Endothelial cell (in vitro differentiated cells): ENCODE measurements around the gene RAB6A. TPM values are rescaled to one million over a fixed set of nuclear protein-coding genes. Genes with fewer than 3 reads are reported as not detected.

Source experiments
- DNase-seq: peaks from one replicate; pipeline ENCODE4 v3.0.0; 2021; ENCODE audit warnings: low spot score
- H3K27ac Mint-ChIP-seq: one replicate; pipeline ENCODE4 v1.8.0; 2021; ENCODE audit warnings: mixed read lengths, inconsistent platforms; ENCODE audit not compliant: unreplicated experiment
- H3K27me3 Mint-ChIP-seq: one replicate; pipeline ENCODE4 v1.8.0; 2021; ENCODE audit warnings: mild to moderate bottlenecking, moderate library complexity, mixed read lengths, inconsistent platforms; ENCODE audit not compliant: unreplicated experiment
- H3K36me3 Mint-ChIP-seq: one replicate; pipeline ENCODE4 v1.8.0; 2021; ENCODE audit warnings: mild to moderate bottlenecking, low read depth, mixed read lengths, inconsistent platforms; ENCODE audit not compliant: unreplicated experiment
- H3K4me1 Mint-ChIP-seq: one replicate; pipeline ENCODE4 v1.8.0; 2021; ENCODE audit warnings: mild to moderate bottlenecking, mixed read lengths, inconsistent platforms; ENCODE audit not compliant: unreplicated experiment
- H3K4me3 Mint-ChIP-seq: one replicate; pipeline ENCODE4 v1.8.0; 2021; ENCODE audit warnings: mild to moderate bottlenecking, mixed read lengths, inconsistent platforms; ENCODE audit not compliant: unreplicated experiment
- H3K9me3 Mint-ChIP-seq: one replicate; pipeline ENCODE4 v1.8.0; 2021; ENCODE audit warnings: mixed read lengths, inconsistent platforms; ENCODE audit not compliant: unreplicated experiment
- CTCF ChIP-seq: fragments of 200-600 bp; sonication (generic); IDR thresholded peaks from one replicate; pipeline ENCODE4 v1.5.0; 2021; ENCODE audit warnings: antibody characterized with exemption; ENCODE audit not compliant: unreplicated experiment
- total RNA-seq: library from RNA; stranded (reverse); fragmentation: NEBNext Ultra II Directional; extraction: Animal tissue kit (Norgen Biotek cat#: 25700); gene quantifications from one replicate; pipeline ENCODE4 v1.2.1, GENCODE V29; 2021; ENCODE audit not compliant: unreplicated experiment

RAB6A gene
- total RNA-seq, 1 donor from 2014 or later: 125 TPM

DNA sequence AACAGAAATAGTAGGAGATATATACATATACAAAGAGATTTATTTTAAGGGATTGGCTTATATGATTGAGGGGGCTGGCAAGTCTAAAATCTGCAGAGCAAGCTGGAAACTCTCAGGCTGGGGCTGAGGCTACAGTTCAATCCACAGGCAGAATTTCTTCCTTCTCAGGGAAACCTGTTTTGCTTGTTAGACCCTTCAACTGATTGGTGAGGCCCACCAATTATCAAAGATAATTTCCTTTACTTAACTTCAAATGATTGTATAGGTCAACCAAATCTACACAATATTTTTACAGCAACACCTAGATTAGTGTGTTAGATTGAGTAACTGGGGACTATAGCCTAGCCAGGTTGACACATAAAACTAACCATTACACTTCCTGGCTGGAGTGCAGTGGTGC, 119.2 kb downstream of the RAB6A start:
- H3K4me3 Mint-ChIP-seq: no peak overlapping the region
- H3K4me1 Mint-ChIP-seq: peaks cover 11% of the 10 kb centered on the region
- no peaks in the 10 kb centered on the region for H3K36me3 Mint-ChIP-seq
- TF ChIP-seq CTCF: no peak
- H3K27me3 Mint-ChIP-seq: peaks cover 2% of the 10 kb centered on the region
- no peak for DNase-seq
- no peaks in the 10 kb centered on the region for H3K9me3 Mint-ChIP-seq
- H3K27ac Mint-ChIP-seq: no peak overlapping the region

- H3K9me3 Mint-ChIP-seq: no peaks in the 10 kb centered on the region
- H3K4me1 Mint-ChIP-seq: peaks cover 6% of the 10 kb centered on the region
- no peak for TF ChIP-seq CTCF
- no peak for DNase-seq
- H3K27me3 Mint-ChIP-seq: peaks cover 2% of the 10 kb centered on the region
- no peak overlapping the region for H3K4me3 Mint-ChIP-seq
- no peak overlapping the region for H3K27ac Mint-ChIP-seq
- no peaks in the 10 kb centered on the region for H3K36me3 Mint-ChIP-seq
These were observed 120.3 kb downstream of the RAB6A start for GRCh38 chr11:73640592-73640991.

- no peaks in the 10 kb centered on the region for H3K4me1 Mint-ChIP-seq
- TF ChIP-seq CTCF: no peak
- no peak overlapping the region for H3K27ac Mint-ChIP-seq
These were observed 123.9 kb downstream of the RAB6A start for GRCh38 chr11:73637012-73637411.

GRCh38 chr11:73636249-73636648, 124.6 kb downstream of the RAB6A start:
- no peaks in the 10 kb centered on the region for H3K4me1 Mint-ChIP-seq
- no peak overlapping the region for H3K27ac Mint-ChIP-seq
- DNase-seq: no peak
- no peaks in the 10 kb centered on the region for H3K36me3 Mint-ChIP-seq
- H3K27me3 Mint-ChIP-seq: peaks cover 2% of the 10 kb centered on the region
- no peaks in the 10 kb centered on the region for H3K9me3 Mint-ChIP-seq
- H3K4me3 Mint-ChIP-seq: no peak overlapping the region
- no peak for TF ChIP-seq CTCF

More at GRCh38 chr11:73637012-73637411, 123.9 kb downstream of the RAB6A start:
- DNase-seq: no peak
- no peaks in the 10 kb centered on the region for H3K36me3 Mint-ChIP-seq
- H3K9me3 Mint-ChIP-seq: no peaks in the 10 kb centered on the region
- peaks cover 2% of the 10 kb centered on the region for H3K27me3 Mint-ChIP-seq
- H3K4me3 Mint-ChIP-seq: no peak overlapping the region

GRCh38 chr11:73635721-73636120, 125.2 kb downstream of the RAB6A start:
- H3K4me1 Mint-ChIP-seq: no peaks in the 10 kb centered on the region
- no peaks in the 10 kb centered on the region for H3K9me3 Mint-ChIP-seq
- DNase-seq: no peak
- H3K4me3 Mint-ChIP-seq: no peak overlapping the region
- H3K36me3 Mint-ChIP-seq: no peaks in the 10 kb centered on the region
- no peak overlapping the region for H3K27ac Mint-ChIP-seq
- no peak for TF ChIP-seq CTCF
- peaks cover 2% of the 10 kb centered on the region for H3K27me3 Mint-ChIP-seq
